ENCODE measurements around the gene PRKAR2B. TPM values are rescaled to one million over a fixed set of nuclear protein-coding genes. Genes with fewer than 3 reads are reported as not detected.
"Not testable (repeated sequence)": the region's sequence is repeated elsewhere in the genome, so short reads cannot be mapped to it uniquely, and the experiment has no call there.

PRKAR2B gene
- total RNA-seq, 1 experiment from 2014 or later: 15.1 TPM

DNA sequence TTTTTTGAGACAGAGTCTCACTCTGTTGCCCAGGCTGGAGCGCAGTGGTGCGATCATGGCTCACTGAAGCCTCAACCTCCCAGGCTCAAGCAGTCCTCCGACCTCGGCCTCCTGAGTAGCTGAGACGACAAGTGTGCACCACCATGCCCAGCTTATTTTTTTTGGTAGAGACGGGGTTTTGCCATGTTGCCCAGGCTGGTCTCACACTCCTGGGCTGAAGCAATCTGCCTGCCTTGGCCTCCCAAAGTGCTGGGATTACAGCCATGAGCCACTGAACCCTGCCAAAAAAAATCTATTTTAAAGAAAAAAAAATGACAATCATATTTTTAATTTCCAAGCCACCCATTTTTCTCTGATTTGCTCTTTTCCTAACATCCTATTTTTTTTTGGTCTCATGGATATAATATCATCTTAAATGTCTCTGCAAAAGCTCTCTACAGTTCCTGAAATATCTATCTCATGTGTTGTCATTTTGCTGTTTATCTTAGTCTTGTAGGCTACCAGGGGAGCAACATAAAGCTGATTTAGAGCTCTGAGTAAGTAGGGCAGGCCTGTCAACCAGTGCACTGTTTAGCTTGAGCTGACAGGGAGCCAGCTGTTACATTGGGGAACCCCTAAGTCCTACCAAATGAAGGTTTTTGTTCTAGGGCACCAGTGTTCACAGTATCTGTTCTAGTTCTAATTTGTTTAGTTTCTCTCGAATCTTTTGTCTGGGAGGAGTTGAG is 94.4 kb downstream of the PRKAR2B start:
- intact Hi-C loops (cut with micrococcal nuclease): no loop called here
- DNase-seq (ENCODE audit: low read depth, low spot score) (no peak), ATAC-seq (no peak)
- no peaks in the 10 kb centered on the region for H3K36me3 ChIP-seq (ENCODE audit: control insufficient read depth in 1 of 2, insufficient read depth in 2 of 2, low read length in 2 of 2)
- no peaks in the 10 kb centered on the region for H3K9me2 ChIP-seq (ENCODE audit: insufficient read depth)
- H3K27ac ChIP-seq (ENCODE audit: low read depth, low read length): no peak overlapping the region
- no peak for TF ChIP-seq FOSL1 (IDR thresholded peaks at IDR 0.05; ENCODE audit: low read depth)
- TF ChIP-seq EGR1 (IDR thresholded peaks at IDR 0.05; ENCODE audit: low read depth): no peak
- no peak for TF ChIP-seq ZFX (IDR thresholded peaks at IDR 0.05)
- TF ChIP-seq SRF (IDR thresholded peaks at IDR 0.05; ENCODE audit: low read depth): no peak
- TF ChIP-seq, protein P1, sequence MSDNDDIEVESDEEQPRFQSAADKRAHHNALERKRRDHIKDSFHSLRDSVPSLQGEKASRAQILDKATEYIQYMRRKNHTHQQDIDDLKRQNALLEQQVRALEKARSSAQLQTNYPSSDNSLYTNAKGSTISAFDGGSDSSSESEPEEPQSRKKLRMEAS (IDR thresholded peaks at IDR 0.05): no peak
- no peak for TF ChIP-seq EZH2 (IDR thresholded peaks at IDR 0.05)
- TF ChIP-seq, protein P2, sequence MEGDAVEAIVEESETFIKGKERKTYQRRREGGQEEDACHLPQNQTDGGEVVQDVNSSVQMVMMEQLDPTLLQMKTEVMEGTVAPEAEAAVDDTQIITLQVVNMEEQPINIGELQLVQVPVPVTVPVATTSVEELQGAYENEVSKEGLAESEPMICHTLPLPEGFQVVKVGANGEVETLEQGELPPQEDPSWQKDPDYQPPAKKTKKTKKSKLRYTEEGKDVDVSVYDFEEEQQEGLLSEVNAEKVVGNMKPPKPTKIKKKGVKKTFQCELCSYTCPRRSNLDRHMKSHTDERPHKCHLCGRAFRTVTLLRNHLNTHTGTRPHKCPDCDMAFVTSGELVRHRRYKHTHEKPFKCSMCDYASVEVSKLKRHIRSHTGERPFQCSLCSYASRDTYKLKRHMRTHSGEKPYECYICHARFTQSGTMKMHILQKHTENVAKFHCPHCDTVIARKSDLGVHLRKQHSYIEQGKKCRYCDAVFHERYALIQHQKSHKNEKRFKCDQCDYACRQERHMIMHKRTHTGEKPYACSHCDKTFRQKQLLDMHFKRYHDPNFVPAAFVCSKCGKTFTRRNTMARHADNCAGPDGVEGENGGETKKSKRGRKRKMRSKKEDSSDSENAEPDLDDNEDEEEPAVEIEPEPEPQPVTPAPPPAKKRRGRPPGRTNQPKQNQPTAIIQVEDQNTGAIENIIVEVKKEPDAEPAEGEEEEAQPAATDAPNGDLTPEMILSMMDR (IDR thresholded peaks at IDR 0.05 in 2 of 3, conservative IDR thresholded peaks at IDR 0.05 in 1 of 3; ENCODE audit: borderline replicate concordance in 1 of 3, insufficient read depth in 1 of 3, low read depth in 2 of 3, low read length in 2 of 3): no peak
- TF ChIP-seq, protein P3, sequence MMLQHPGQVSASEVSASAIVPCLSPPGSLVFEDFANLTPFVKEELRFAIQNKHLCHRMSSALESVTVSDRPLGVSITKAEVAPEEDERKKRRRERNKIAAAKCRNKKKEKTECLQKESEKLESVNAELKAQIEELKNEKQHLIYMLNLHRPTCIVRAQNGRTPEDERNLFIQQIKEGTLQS (IDR thresholded peaks at IDR 0.05): no peak
- ChIA-PET CTCF (interaction anchor here (0.8 kb wide), 1 partner anchor 11 kb away, joined by 4 read pairs; no protein-coding TSS in a partner anchor), RAD21 (ENCODE audit: low non-redundant PET in 1 of 2, low total read pairs in 2 of 2, uncharacterized antibody in 2 of 2, unreplicated experiment in 2 of 2) (no interaction called here), POLR2A (no interaction called here)
- H3K4me2 ChIP-seq (ENCODE audit: low read length): no peak overlapping the region
- no peaks in the 10 kb centered on the region for H3K79me2 ChIP-seq (ENCODE audit: insufficient read depth, low read length)
- H3K9me3 ChIP-seq (ENCODE audit: control insufficient read depth in 1 of 2, insufficient read depth in 1 of 2, low read depth in 1 of 2, low read length in 2 of 2): no peaks in the 10 kb centered on the region
- no peak overlapping the region for H3K9ac ChIP-seq (ENCODE audit: low read length)
- BruUV-seq (replicated peaks): no TSS peak
- no peaks in the 10 kb centered on the region for H4K20me1 ChIP-seq (ENCODE audit: insufficient read depth)
- no peaks in the 10 kb centered on the region for H3K27me3 ChIP-seq (ENCODE audit: insufficient read depth, low read length)
- H3K4me1 ChIP-seq (ENCODE audit: control insufficient read depth in 1 of 2, insufficient read depth in 2 of 2, low read length in 2 of 2): no peaks in the 10 kb centered on the region
- no peak overlapping the region for H3K4me3 ChIP-seq (replicated peaks in 1 of 2; ENCODE audit: low read depth in 1 of 2, low read length in 2 of 2)
- no peak overlapping the region for H2AFZ ChIP-seq (ENCODE audit: low read depth, low read length, poor library complexity, severe bottlenecking)

DNA sequence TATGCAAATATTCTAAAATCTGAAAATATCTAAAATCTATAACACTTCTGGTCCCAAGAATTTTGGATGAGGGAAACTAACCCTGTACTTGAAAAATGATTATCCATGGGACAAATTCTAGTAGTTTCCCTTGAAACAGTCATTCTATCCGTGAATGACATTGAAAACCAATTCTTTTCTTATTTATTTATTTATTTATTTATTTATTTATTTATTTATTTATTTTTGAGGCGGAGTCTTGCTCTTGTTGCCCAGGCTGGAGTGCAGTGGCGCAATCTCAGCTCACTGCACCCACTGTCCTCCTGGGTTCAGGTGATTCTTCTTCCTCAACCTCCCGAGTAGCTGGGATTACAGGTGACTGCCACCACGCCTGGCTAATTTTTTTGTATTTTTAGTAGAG is 99.4 kb downstream of the PRKAR2B start:
- H4K20me1 ChIP-seq (ENCODE audit: insufficient read depth); H3K4me2 ChIP-seq (ENCODE audit: low read length); POLR2A ChIA-PET; H3K9ac ChIP-seq (ENCODE audit: low read length); H3K27me3 ChIP-seq (ENCODE audit: insufficient read depth, low read length); BruUV-seq (replicated peaks); H2AFZ ChIP-seq (ENCODE audit: low read depth, low read length, poor library complexity, severe bottlenecking); H3K36me3 ChIP-seq (ENCODE audit: control insufficient read depth in 1 of 2, insufficient read depth in 2 of 2, low read length in 2 of 2); H3K9me3 ChIP-seq (ENCODE audit: control insufficient read depth in 1 of 2, insufficient read depth in 1 of 2, low read depth in 1 of 2, low read length in 2 of 2); H3K4me3 ChIP-seq (replicated peaks in 1 of 2; ENCODE audit: low read depth in 1 of 2, low read length in 2 of 2); RAD21 ChIA-PET (ENCODE audit: low non-redundant PET in 1 of 2, low total read pairs in 2 of 2, uncharacterized antibody in 2 of 2, unreplicated experiment in 2 of 2); DNase-seq (ENCODE audit: low read depth, low spot score); H3K9me2 ChIP-seq (ENCODE audit: insufficient read depth); H3K79me2 ChIP-seq (ENCODE audit: insufficient read depth, low read length); ATAC-seq; H3K27ac ChIP-seq (ENCODE audit: low read depth, low read length): not testable (repeated sequence)
- CTCF ChIA-PET: interaction anchor here (0.8 kb wide), 1 partner anchor 17 kb away, joined by 3 read pairs; no protein-coding TSS in a partner anchor
- H3K4me1 ChIP-seq (ENCODE audit: control insufficient read depth in 1 of 2, insufficient read depth in 2 of 2, low read length in 2 of 2): peaks cover 2 to 12% of the 10 kb centered on the region in 2 experiments; a peak in 3 of 4 replicates
- intact Hi-C loops (cut with micrococcal nuclease): loop anchor here (10.0 kb wide), 1 partner anchor 599 kb away; no protein-coding TSS in a partner anchor
